ENCODE measurements around the gene SKIL.

SKIL gene

DNA sequence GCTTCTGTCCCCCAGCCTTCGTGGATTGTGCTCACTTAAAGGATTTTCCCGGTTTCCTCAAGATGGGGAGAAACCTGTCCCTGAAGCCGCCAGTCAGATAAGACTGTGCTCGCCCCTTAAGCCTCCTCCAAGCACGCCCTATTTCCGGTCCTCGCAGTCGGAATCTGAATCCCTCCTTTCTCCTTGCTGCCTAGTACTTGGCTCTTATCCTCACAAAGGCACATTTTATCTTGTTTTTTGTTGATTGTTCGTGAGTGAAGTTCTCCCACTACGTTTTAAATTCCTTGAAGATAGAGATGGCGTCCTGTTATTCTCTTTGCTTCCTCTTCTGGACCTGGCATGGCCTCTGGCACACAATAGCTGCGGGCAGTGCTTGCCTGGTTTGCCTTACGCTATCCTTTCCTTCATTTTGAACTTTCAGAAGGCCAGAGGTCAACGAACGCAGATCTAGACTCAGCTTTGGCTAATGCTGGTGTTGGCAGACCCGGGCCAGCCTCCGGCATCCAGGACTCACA is 62.8 kb downstream of the SKIL start:
- Histone ChIP-seq H3K4me1 (ENCODE audit: control insufficient read depth in 5 of 5, insufficient read depth in 5 of 5, low read length in 5 of 5) (peaks cover 0 to 37% (median 33%) of the 10 kb centered on the region in 5 donors), H3K36me3 (ENCODE audit: control insufficient read depth in 5 of 5, insufficient read depth in 5 of 5, low read length in 5 of 5) (no peaks in the 10 kb centered on the region), H3K27me3 (ENCODE audit: control insufficient read depth in 5 of 5, insufficient read depth in 4 of 5, low read length in 5 of 5) (peaks cover 7 to 25% (median 13%) of the 10 kb centered on the region in 5 donors), H3K27ac (ENCODE audit: low read depth, low read length) (peak overlapping the region; percentile 23), H3K9me3 (ENCODE audit: control insufficient read depth in 5 of 5, low read length in 5 of 5) (no peaks in the 10 kb centered on the region), H3K4me3 (ENCODE audit: low read depth in 1 of 5, low read length in 5 of 5) (peak overlapping the region; percentile 57 to 73 (median 72)), H3K9ac (ENCODE audit: low read length in 5 of 5) (peak overlapping the region in 3 of 5 donors; percentile 15 to 34 (median 16))

DNA sequence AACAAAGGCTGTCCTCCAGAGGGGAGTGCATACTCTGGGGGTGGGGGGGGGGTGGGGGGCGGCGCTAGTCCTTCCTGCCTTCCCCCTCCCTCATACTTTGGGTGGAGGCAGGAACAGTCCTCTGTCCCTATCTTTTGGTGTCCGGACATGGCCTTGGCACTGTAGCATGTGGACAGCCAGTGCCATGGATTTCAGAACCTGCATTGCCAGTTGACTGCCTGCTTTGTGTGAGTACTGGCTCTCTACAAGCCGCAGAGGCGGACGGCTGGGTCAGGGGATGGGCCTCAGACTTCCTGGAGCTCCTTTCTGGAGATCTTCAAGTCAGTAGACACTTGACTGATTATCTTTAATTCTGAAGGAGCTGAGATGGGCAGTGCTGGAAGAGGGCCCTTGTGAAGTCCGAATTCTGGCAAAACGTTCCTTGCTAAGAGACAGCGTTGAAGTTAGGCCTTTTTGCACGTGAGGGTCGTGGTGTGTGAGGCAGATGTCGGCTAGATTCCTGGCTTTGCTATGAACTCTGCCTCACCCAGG is 63.7 kb downstream of the SKIL start:
- Histone ChIP-seq H3K4me1 (ENCODE audit: control insufficient read depth in 5 of 5, insufficient read depth in 5 of 5, low read length in 5 of 5) (peaks cover 0 to 37% (median 33%) of the 10 kb centered on the region in 5 donors), H3K36me3 (ENCODE audit: control insufficient read depth in 5 of 5, insufficient read depth in 5 of 5, low read length in 5 of 5) (no peaks in the 10 kb centered on the region), H3K27me3 (ENCODE audit: control insufficient read depth in 5 of 5, insufficient read depth in 4 of 5, low read length in 5 of 5) (peaks cover 7 to 30% (median 13%) of the 10 kb centered on the region in 5 donors), H3K9me3 (ENCODE audit: control insufficient read depth in 5 of 5, low read length in 5 of 5) (no peaks in the 10 kb centered on the region), H3K27ac (ENCODE audit: low read depth, low read length) (peak overlapping the region; percentile 41), H3K4me3 (ENCODE audit: low read depth in 1 of 5, low read length in 5 of 5) (peak overlapping the region in 4 of 5 donors; percentile 2 to 53 (median 25)), H3K9ac (ENCODE audit: low read length in 5 of 5) (no peak overlapping the region)

DNA sequence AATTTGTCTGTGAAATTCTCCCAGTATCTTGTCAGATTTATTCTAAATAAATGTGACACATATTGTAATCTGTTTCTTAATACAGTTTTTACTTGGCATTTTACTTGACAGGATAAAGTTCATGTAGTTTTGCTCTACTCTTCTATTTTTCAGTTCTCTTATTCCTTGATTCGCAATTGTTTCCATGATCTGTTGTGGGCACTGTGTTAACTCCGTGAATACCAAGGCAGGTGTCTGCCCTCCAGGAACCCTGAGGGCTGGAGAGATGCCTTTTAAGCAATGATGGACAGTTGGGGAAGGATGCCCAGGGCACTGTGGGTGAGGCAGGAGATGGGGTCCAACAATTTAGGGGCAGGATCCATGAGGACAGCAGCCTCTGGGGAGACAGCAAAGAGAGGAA is 64.2 kb downstream of the SKIL start:
- peaks cover 0 to 37% (median 33%) of the 10 kb centered on the region in 5 donors for H3K4me1 ChIP-seq (ENCODE audit: control insufficient read depth in 5 of 5, insufficient read depth in 5 of 5, low read length in 5 of 5)
- no peak overlapping the region for H3K4me3 ChIP-seq (ENCODE audit: low read depth in 1 of 5, low read length in 5 of 5)
- no peaks in the 10 kb centered on the region for H3K36me3 ChIP-seq (ENCODE audit: control insufficient read depth in 5 of 5, insufficient read depth in 5 of 5, low read length in 5 of 5)
- peaks cover 7 to 30% (median 13%) of the 10 kb centered on the region in 5 donors for H3K27me3 ChIP-seq (ENCODE audit: control insufficient read depth in 5 of 5, insufficient read depth in 4 of 5, low read length in 5 of 5)
- peak overlapping the region; percentile 41 for H3K27ac ChIP-seq (ENCODE audit: low read depth, low read length)
- no peak overlapping the region for H3K9ac ChIP-seq (ENCODE audit: low read length in 5 of 5)
- H3K9me3 ChIP-seq (ENCODE audit: control insufficient read depth in 5 of 5, low read length in 5 of 5): no peaks in the 10 kb centered on the region

DNA sequence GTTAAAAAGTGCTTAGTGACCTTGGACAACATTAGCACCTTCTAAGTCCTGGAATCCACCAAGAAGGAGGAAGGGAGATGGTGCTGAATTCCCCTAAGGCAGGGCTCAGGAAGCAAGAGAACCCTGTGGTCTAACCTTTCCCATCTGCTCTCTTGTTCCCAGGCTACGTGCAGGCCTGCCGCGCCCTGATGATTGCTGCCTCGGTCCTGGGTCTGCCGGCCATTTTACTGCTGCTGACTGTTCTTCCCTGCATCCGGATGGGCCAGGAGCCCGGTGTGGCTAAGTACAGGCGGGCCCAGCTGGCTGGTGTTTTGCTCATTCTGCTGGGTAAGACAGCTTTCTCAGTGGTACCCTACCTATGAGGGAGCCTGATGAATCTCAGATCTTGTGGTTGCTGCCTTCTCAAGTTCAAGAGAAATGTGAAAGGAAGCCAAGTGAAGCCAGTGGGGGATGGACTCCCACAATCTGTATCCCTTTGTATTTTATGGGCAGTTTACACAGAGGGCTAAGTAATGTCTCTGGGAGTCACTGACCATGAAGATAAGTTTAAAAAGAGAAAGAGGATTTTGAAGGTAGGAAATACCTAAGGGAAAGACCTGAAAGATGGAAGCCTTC is 65.6 kb downstream of the SKIL start:
- Histone ChIP-seq H3K27me3 (ENCODE audit: control insufficient read depth in 5 of 5, insufficient read depth in 4 of 5, low read length in 5 of 5) (peaks cover 4 to 24% (median 9%) of the 10 kb centered on the region in 5 donors), H3K4me3 (ENCODE audit: low read depth in 1 of 5, low read length in 5 of 5) (no peak overlapping the region), H3K36me3 (ENCODE audit: control insufficient read depth in 5 of 5, insufficient read depth in 5 of 5, low read length in 5 of 5) (no peaks in the 10 kb centered on the region), H3K4me1 (ENCODE audit: control insufficient read depth in 5 of 5, insufficient read depth in 5 of 5, low read length in 5 of 5) (peaks cover 0 to 36% (median 31%) of the 10 kb centered on the region in 5 donors), H3K9ac (ENCODE audit: low read length in 5 of 5) (no peak overlapping the region), H3K9me3 (ENCODE audit: control insufficient read depth in 5 of 5, low read length in 5 of 5) (no peaks in the 10 kb centered on the region), H3K27ac (ENCODE audit: low read depth, low read length) (no peak overlapping the region)

DNA sequence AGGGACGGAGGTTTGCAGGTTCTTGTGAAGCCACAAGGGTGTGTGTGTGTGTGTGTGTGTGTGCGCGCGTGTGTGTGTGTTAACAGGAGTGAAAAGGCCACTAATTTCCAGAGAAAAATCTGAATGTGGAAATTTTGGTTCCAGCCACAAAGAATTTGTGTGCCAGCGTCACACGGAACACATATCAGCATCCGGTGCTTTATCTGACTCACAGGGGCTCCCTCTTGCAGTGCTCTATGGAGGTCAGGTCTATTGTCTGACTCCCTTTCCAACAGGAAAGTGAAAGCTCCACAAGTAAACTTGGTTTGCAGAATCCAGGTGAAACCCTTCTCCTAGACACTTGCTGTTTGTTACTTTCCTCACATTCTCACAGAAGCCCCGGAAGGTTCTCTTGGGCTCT is 67.4 kb downstream of the SKIL start:
- H3K27ac ChIP-seq (ENCODE audit: low read depth, low read length): no peak overlapping the region
- H3K36me3 ChIP-seq (ENCODE audit: control insufficient read depth in 5 of 5, insufficient read depth in 5 of 5, low read length in 5 of 5): no peaks in the 10 kb centered on the region
- peaks cover 0 to 18% (median 14%) of the 10 kb centered on the region in 5 donors for H3K4me1 ChIP-seq (ENCODE audit: control insufficient read depth in 5 of 5, insufficient read depth in 5 of 5, low read length in 5 of 5)
- no peak overlapping the region for H3K9ac ChIP-seq (ENCODE audit: low read length in 5 of 5)
- H3K9me3 ChIP-seq (ENCODE audit: control insufficient read depth in 5 of 5, low read length in 5 of 5): no peaks in the 10 kb centered on the region
- peaks cover 0 to 8% (median 0%) of the 10 kb centered on the region in 5 donors for H3K27me3 ChIP-seq (ENCODE audit: control insufficient read depth in 5 of 5, insufficient read depth in 4 of 5, low read length in 5 of 5)
- H3K4me3 ChIP-seq (ENCODE audit: low read depth in 1 of 5, low read length in 5 of 5): no peak overlapping the region

DNA sequence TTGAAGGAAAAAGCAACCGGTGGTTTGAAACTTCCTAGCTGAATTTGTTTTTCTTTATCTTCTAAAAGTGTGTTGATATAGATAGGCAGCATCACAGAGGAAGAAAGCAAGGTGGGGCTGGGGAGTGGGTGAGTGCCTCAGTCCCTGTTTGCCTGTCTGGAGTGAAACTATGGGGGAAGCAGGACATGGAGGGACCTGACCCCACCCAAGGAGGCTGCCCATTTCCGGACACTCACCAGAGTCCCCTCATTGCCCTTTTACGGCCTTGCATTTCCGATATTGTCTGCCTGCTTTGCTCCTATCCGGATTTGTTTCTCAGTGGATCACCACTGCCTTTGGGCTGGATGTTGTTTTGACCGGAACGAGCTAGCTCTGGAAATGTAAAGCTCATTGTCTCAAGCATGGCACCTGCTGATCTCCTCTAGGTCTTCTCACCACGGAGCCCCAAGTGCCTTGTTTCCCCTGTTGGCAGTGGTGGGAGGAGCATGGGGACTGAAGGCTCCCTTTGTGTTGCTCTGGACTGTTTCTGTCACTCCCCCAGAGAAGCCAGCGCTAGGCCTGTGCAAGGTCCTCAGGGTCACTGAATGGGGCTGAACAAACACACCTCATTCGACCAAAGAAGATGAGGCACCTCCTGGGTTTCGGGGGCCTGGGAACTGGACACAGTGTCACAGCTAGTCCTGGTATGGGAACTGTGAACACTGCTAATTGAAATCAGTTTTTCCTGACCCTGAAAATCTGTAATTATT is 68.2 kb downstream of the SKIL start:
- H3K9ac ChIP-seq (ENCODE audit: low read length in 5 of 5): no peak overlapping the region
- no peaks in the 10 kb centered on the region for H3K9me3 ChIP-seq (ENCODE audit: control insufficient read depth in 5 of 5, low read length in 5 of 5)
- no peak overlapping the region for H3K27ac ChIP-seq (ENCODE audit: low read depth, low read length)

DNA sequence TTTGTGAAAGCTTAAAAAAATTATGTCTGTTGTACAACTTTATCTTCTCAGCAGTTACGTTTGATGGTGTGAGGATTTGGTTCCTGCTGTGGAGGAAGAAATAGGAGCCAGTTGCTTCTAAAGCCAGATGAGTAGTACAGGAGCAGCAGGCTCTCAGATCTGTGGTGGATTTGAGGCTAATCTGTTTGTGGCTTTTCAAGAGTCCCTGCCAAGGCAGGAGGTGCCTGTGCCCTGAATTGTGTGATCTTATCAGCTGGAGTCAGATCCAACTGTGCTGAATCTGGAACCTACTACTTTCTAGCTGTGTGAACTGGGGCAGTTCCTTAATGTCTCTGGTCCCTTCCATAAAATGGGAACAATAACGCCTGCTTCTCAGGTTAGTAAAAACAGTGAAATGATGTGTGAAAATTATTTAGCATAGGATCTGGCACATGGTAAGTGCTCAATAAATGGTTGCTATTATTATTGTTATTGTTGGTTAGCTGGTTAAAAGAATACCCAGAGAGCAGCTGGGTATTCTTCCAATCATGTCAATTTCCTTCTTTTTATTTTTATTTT is 68.8 kb downstream of the SKIL start:
- Histone ChIP-seq H3K9me3 (ENCODE audit: control insufficient read depth in 5 of 5, low read length in 5 of 5) (no peaks in the 10 kb centered on the region), H3K4me1 (ENCODE audit: control insufficient read depth in 5 of 5, insufficient read depth in 5 of 5, low read length in 5 of 5) (peaks cover 0 to 7% (median 2%) of the 10 kb centered on the region in 5 donors), H3K4me3 (ENCODE audit: low read depth in 1 of 5, low read length in 5 of 5) (no peak overlapping the region), H3K36me3 (ENCODE audit: control insufficient read depth in 5 of 5, insufficient read depth in 5 of 5, low read length in 5 of 5) (no peaks in the 10 kb centered on the region), H3K27me3 (ENCODE audit: control insufficient read depth in 5 of 5, insufficient read depth in 4 of 5, low read length in 5 of 5) (peaks cover 0 to 5% (median 0%) of the 10 kb centered on the region in 5 donors), H3K9ac (ENCODE audit: low read length in 5 of 5) (no peak overlapping the region), H3K27ac (ENCODE audit: low read depth, low read length) (no peak overlapping the region)

More for the DNA sequence above, 68.2 kb downstream of the SKIL start:
- Histone ChIP-seq H3K4me3 (ENCODE audit: low read depth in 1 of 5, low read length in 5 of 5) (no peak overlapping the region), H3K27me3 (ENCODE audit: control insufficient read depth in 5 of 5, insufficient read depth in 4 of 5, low read length in 5 of 5) (peaks cover 0 to 5% (median 0%) of the 10 kb centered on the region in 5 donors), H3K4me1 (ENCODE audit: control insufficient read depth in 5 of 5, insufficient read depth in 5 of 5, low read length in 5 of 5) (peaks cover 0 to 11% (median 6%) of the 10 kb centered on the region in 5 donors), H3K36me3 (ENCODE audit: control insufficient read depth in 5 of 5, insufficient read depth in 5 of 5, low read length in 5 of 5) (no peaks in the 10 kb centered on the region)

DNA sequence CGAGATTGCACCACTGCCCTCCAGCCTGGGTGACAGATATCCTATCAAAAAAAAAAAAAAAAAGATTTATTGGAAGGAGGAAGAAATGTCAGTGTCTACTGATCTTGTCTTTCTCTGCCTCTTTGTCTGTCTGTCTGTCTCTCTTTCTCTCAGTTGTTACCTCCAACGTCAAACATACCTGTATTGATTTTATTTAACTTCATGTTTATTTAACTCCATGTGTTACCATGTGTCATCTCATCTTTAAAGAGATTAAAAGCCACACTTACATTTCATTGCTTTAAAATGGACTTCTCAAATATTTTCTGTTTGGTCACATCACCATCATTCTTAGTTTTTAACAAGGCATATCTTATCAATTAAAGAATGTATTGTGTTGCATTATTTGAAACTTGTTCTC is 70.6 kb downstream of the SKIL start:
- Histone ChIP-seq H3K27me3 (ENCODE audit: control insufficient read depth in 5 of 5, insufficient read depth in 4 of 5, low read length in 5 of 5) (peaks cover 0 to 5% (median 0%) of the 10 kb centered on the region in 5 donors), H3K27ac (ENCODE audit: low read depth, low read length) (no peak overlapping the region), H3K4me1 (ENCODE audit: control insufficient read depth in 5 of 5, insufficient read depth in 5 of 5, low read length in 5 of 5) (no peaks in the 10 kb centered on the region), H3K9me3 (ENCODE audit: control insufficient read depth in 5 of 5, low read length in 5 of 5) (no peaks in the 10 kb centered on the region), H3K9ac (ENCODE audit: low read length in 5 of 5) (no peak overlapping the region), H3K4me3 (ENCODE audit: low read depth in 1 of 5, low read length in 5 of 5) (no peak overlapping the region), H3K36me3 (ENCODE audit: control insufficient read depth in 5 of 5, insufficient read depth in 5 of 5, low read length in 5 of 5) (peaks cover 0 to 4% (median 0%) of the 10 kb centered on the region in 5 donors)

DNA sequence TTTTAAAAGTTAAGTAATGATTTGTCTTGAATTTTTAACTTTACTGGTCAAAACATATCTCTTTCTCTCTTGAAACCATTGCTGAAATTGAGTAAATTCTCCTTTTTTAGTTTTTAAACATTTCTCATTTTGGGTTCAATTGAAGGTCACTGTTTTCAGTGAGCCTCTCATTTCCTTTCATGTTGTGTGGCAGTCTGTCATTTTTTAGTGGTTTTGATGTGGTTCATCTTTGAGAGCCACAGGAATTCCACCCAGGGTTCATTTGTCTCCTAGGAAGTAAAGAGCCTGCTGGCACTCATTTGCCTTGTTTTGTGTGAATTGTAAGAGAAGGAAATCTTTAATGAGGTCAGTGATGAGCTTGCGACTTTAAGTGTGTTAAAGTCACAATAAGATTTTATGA is 71.5 kb downstream of the SKIL start:
- no peak overlapping the region for H3K4me3 ChIP-seq (ENCODE audit: low read depth in 1 of 5, low read length in 5 of 5)
- no peaks in the 10 kb centered on the region for H3K9me3 ChIP-seq (ENCODE audit: control insufficient read depth in 5 of 5, low read length in 5 of 5)
- H3K27ac ChIP-seq (ENCODE audit: low read depth, low read length): no peak overlapping the region
- no peak overlapping the region for H3K9ac ChIP-seq (ENCODE audit: low read length in 5 of 5)
- H3K4me1 ChIP-seq (ENCODE audit: control insufficient read depth in 5 of 5, insufficient read depth in 5 of 5, low read length in 5 of 5): no peaks in the 10 kb centered on the region
- peaks cover 0 to 4% (median 0%) of the 10 kb centered on the region in 5 donors for H3K36me3 ChIP-seq (ENCODE audit: control insufficient read depth in 5 of 5, insufficient read depth in 5 of 5, low read length in 5 of 5)
- peaks cover 0 to 5% (median 0%) of the 10 kb centered on the region in 5 donors for H3K27me3 ChIP-seq (ENCODE audit: control insufficient read depth in 5 of 5, insufficient read depth in 4 of 5, low read length in 5 of 5)
